ENCODE data around the gene ALDH1A2. TPM values are rescaled to one million over a fixed set of nuclear protein-coding genes. Genes with fewer than 3 reads are reported as not detected.
"Not testable (repeated sequence)": the region's sequence is repeated elsewhere in the genome, so short reads cannot be mapped to it uniquely, and the experiment has no call there.

Gene ALDH1A2
- 100 to 1,000 TPM in 1 of 9 donors, 10 to 100 TPM in 4, 1 to 10 TPM in 4; 2.1 to 277 (median 11.3) TPM for total RNA-seq
- polyA plus RNA-seq: 1 to 10 TPM; 1.8 to 8.5 (median 5.5) TPM
- long read RNA-seq, donor 1, full-length matches to known transcripts: 37 of 44 reads
- long read RNA-seq, donor 1, partial matches to known transcripts: 7 of 44 reads
- long read RNA-seq, donor 1, other reads (novel, unspliced or antisense): 0 of 44 reads
- long read RNA-seq, donor 2, full-length matches to known transcripts: 20 of 20 reads
- long read RNA-seq, donor 2, partial matches to known transcripts: 0 of 20 reads
- long read RNA-seq, donor 2, other reads (novel, unspliced or antisense): 0 of 20 reads
- long read RNA-seq, donor 3, full-length matches to known transcripts: 34 of 34 reads
- long read RNA-seq, donor 3, partial matches to known transcripts: 0 of 34 reads
- long read RNA-seq, donor 3, other reads (novel, unspliced or antisense): 0 of 34 reads
- long read RNA-seq, donor 4: 0 reads
- long read RNA-seq, donor 5, full-length matches to known transcripts: 21 of 24 reads
- long read RNA-seq, donor 5, partial matches to known transcripts: 1 of 24 reads
- long read RNA-seq, donor 5, other reads (novel, unspliced or antisense): 2 of 24 reads
- long read RNA-seq, donor 6: 0 reads
- long read RNA-seq, donor 7, full-length matches to known transcripts: 30 of 36 reads
- long read RNA-seq, donor 7, partial matches to known transcripts: 6 of 36 reads
- long read RNA-seq, donor 7, other reads (novel, unspliced or antisense): 0 of 36 reads
- long read RNA-seq, donor 8, full-length matches to known transcripts: 83 of 109 reads
- long read RNA-seq, donor 8, partial matches to known transcripts: 26 of 109 reads
- long read RNA-seq, donor 8, other reads (novel, unspliced or antisense): 0 of 109 reads
- long read RNA-seq, donor 9, full-length matches to known transcripts: 21 of 21 reads
- long read RNA-seq, donor 9, partial matches to known transcripts: 0 of 21 reads
- long read RNA-seq, donor 9, other reads (novel, unspliced or antisense): 0 of 21 reads
- long read RNA-seq, donor 10, full-length matches to known transcripts: 16 of 16 reads
- long read RNA-seq, donor 10, partial matches to known transcripts: 0 of 16 reads
- long read RNA-seq, donor 10, other reads (novel, unspliced or antisense): 0 of 16 reads

- peak within 1 kb of the TSS in 2 of 4 donors; percentile 15 to 56 for H3K4me3 ChIP-seq
- H3K27ac ChIP-seq: peak within 1 kb of the TSS in 2 of 5 donors; percentile 15 to 49
- H3K36me3 ChIP-seq (replicated peaks in 1 of 2): no peaks in the 10 kb centered on the region
- 3 to 13% (median 5%) methylated on average over 4 to 75 of the region's 75 CpGs for WGBS, 4 donors
- intact Hi-C loops (cut with DNase I): loop anchor here (5.0 to 10.0 kb wide), 3 partner anchors 119 to 511 kb away; no protein-coding TSS in a partner anchor
- H3K9me3 ChIP-seq (replicated peaks in 1 of 3): no peaks in the 10 kb centered on the region
- peaks cover 60% of the 10 kb centered on the region for H3K27me3 ChIP-seq
- peak in 3 of 7 donors; percentile 29 to 40 (median 35) for DNase-seq
- peaks cover 6 to 9% of the 10 kb centered on the region in 2 donors for H3K4me1 ChIP-seq (replicated peaks in 1 of 2)
- no peak for TF ChIP-seq POLR2A (IDR thresholded peaks at IDR 0.05)
- TF ChIP-seq CTCF (IDR thresholded peaks at IDR 0.05): no peak
Observed at GRCh38 chr15:58065445-58066041, at the start of gene ALDH1A2. TSS of gene ALDH1A2 (minus strand) at chr15:58065711. CDS start at chr15:58065650, 61 bp downstream.

- Histone ChIP-seq H3K36me3 (replicated peaks in 1 of 2) (no peaks in the 10 kb centered on the region), H3K9me3 (replicated peaks in 1 of 3) (no peaks in the 10 kb centered on the region), H3K4me3 (no peak overlapping the region), H3K27ac (no peak overlapping the region), H3K27me3 (peaks cover 5% of the 10 kb centered on the region), H3K4me1 (replicated peaks in 1 of 2) (no peaks in the 10 kb centered on the region)
- TF ChIP-seq CTCF (IDR thresholded peaks at IDR 0.05) (no peak), POLR2A (IDR thresholded peaks at IDR 0.05) (no peak)
- no peak for DNase-seq
- intact Hi-C loops (cut with DNase I): no loop called here
Observed at GRCh38 chr15:58114812-58115211, 49.3 kb upstream of the ALDH1A2 start.

GRCh38 chr15:58114388-58114787 is 48.9 kb upstream of the ALDH1A2 start:
- Histone ChIP-seq H3K4me1 (replicated peaks in 1 of 2) (no peaks in the 10 kb centered on the region), H3K27ac (no peak overlapping the region), H3K36me3 (replicated peaks in 1 of 2) (no peaks in the 10 kb centered on the region), H3K4me3 (no peak overlapping the region), H3K27me3 (peaks cover 5% of the 10 kb centered on the region), H3K9me3 (replicated peaks in 1 of 3) (no peaks in the 10 kb centered on the region)
- WGBS, 4 donors: 74 to 85% (median 78%) methylated on average over 3 of the region's 3 CpGs
- no peak for TF ChIP-seq CTCF (IDR thresholded peaks at IDR 0.05)
- TF ChIP-seq POLR2A (IDR thresholded peaks at IDR 0.05): no peak
- intact Hi-C loops (cut with DNase I): no loop called here
- DNase-seq: no peak

GRCh38 chr15:58113358-58113757 is 47.8 kb upstream of the ALDH1A2 start:
- not testable (repeated sequence) for H3K36me3 ChIP-seq (replicated peaks in 1 of 2)

More at GRCh38 chr15:58113358-58113757, 47.8 kb upstream of the ALDH1A2 start:
- 46 to 62% (median 56%) methylated on average over 5 of the region's 5 CpGs for WGBS, 4 donors
- H3K4me1 ChIP-seq (replicated peaks in 1 of 2); H3K9me3 ChIP-seq (replicated peaks in 1 of 3); DNase-seq; H3K27me3 ChIP-seq; intact Hi-C loops (cut with DNase I); H3K27ac ChIP-seq; H3K4me3 ChIP-seq: not testable (repeated sequence)

Data from adrenal gland (tissue), 19 donors.